ENCODE data around the gene CCDC188. TPM values are rescaled to one million over a fixed set of nuclear protein-coding genes. Genes with fewer than 3 reads are reported as not detected.

The CCDC188 gene
- polyA plus RNA-seq, 1 donor from 2014 or later = not detected

- Histone ChIP-seq H3K4me3 (ENCODE audit: low read length) (no peak overlapping the region), H3F3A (ENCODE audit: insufficient read depth, low read length, poor library complexity, severe bottlenecking) (no peaks in the 10 kb centered on the region), H3K9me3 (ENCODE audit: low read length) (no peaks in the 10 kb centered on the region), H3K9ac (ENCODE audit: low read length) (no peak overlapping the region), H4K20me1 (ENCODE audit: insufficient read depth) (no peaks in the 10 kb centered on the region), H3K27ac (ENCODE audit: low read length) (no peak overlapping the region), H3K27me3 (ENCODE audit: insufficient read depth, low read depth, low read length) (no peaks in the 10 kb centered on the region), H3K9me2 (ENCODE audit: insufficient read depth, low read length) (no peaks in the 10 kb centered on the region), H3K36me3 (ENCODE audit: insufficient read depth, low read length) (no peaks in the 10 kb centered on the region), H2AFZ (ENCODE audit: low read depth, low read length) (no peak overlapping the region), H3K79me2 (replicated peaks; ENCODE audit: insufficient read depth, low read length) (no peaks in the 10 kb centered on the region), H3K4me2 (ENCODE audit: low read length) (no peak overlapping the region)
- TF ChIP-seq CTCF (IDR thresholded peaks at IDR 0.05; ENCODE audit: poor library complexity, severe bottlenecking) (no peak), POLR2AphosphoS5 (IDR thresholded peaks at IDR 0.05) (no peak), TAF1 (IDR thresholded peaks at IDR 0.05; ENCODE audit: low read depth) (no peak), EZH2 (IDR thresholded peaks at IDR 0.05; ENCODE audit: borderline replicate concordance, insufficient read depth, low read length, poor library complexity, severe bottlenecking) (no peak), SMC3 (conservative IDR thresholded peaks at IDR 0.05; ENCODE audit: poor library complexity) (no peak), MXI1 (conservative IDR thresholded peaks at IDR 0.05; ENCODE audit: poor library complexity, severe bottlenecking) (no peak), EP300 (conservative IDR thresholded peaks at IDR 0.05; ENCODE audit: poor library complexity, severe bottlenecking) (no peak), RAD21 (conservative IDR thresholded peaks at IDR 0.05) (no peak)
- TF ChIP-seq, protein P1, sequence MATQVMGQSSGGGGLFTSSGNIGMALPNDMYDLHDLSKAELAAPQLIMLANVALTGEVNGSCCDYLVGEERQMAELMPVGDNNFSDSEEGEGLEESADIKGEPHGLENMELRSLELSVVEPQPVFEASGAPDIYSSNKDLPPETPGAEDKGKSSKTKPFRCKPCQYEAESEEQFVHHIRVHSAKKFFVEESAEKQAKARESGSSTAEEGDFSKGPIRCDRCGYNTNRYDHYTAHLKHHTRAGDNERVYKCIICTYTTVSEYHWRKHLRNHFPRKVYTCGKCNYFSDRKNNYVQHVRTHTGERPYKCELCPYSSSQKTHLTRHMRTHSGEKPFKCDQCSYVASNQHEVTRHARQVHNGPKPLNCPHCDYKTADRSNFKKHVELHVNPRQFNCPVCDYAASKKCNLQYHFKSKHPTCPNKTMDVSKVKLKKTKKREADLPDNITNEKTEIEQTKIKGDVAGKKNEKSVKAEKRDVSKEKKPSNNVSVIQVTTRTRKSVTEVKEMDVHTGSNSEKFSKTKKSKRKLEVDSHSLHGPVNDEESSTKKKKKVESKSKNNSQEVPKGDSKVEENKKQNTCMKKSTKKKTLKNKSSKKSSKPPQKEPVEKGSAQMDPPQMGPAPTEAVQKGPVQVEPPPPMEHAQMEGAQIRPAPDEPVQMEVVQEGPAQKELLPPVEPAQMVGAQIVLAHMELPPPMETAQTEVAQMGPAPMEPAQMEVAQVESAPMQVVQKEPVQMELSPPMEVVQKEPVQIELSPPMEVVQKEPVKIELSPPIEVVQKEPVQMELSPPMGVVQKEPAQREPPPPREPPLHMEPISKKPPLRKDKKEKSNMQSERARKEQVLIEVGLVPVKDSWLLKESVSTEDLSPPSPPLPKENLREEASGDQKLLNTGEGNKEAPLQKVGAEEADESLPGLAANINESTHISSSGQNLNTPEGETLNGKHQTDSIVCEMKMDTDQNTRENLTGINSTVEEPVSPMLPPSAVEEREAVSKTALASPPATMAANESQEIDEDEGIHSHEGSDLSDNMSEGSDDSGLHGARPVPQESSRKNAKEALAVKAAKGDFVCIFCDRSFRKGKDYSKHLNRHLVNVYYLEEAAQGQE (IDR thresholded peaks at IDR 0.05; ENCODE audit: borderline replicate concordance) = no peak
Observed at GRCh38 chr22:20141186-20142077, 9.4 kb downstream of the CCDC188 start.

- Histone ChIP-seq H3K36me3 (ENCODE audit: insufficient read depth, low read length) (no peaks in the 10 kb centered on the region), H3F3A (ENCODE audit: insufficient read depth, low read length, poor library complexity, severe bottlenecking) (no peaks in the 10 kb centered on the region), H3K9me3 (ENCODE audit: low read length) (no peaks in the 10 kb centered on the region), H3K9ac (ENCODE audit: low read length) (no peak overlapping the region), H3K27me3 (ENCODE audit: insufficient read depth, low read depth, low read length) (no peaks in the 10 kb centered on the region), H2AFZ (ENCODE audit: low read depth, low read length) (no peak overlapping the region), H3K79me2 (replicated peaks; ENCODE audit: insufficient read depth, low read length) (no peaks in the 10 kb centered on the region), H3K4me2 (ENCODE audit: low read length) (no peak overlapping the region), H4K20me1 (ENCODE audit: insufficient read depth) (no peaks in the 10 kb centered on the region), H3K4me3 (ENCODE audit: low read length) (no peak overlapping the region), H3K9me2 (ENCODE audit: insufficient read depth, low read length) (no peaks in the 10 kb centered on the region), H3K27ac (ENCODE audit: low read length) (no peak overlapping the region)
- TF ChIP-seq, protein P1 (IDR thresholded peaks at IDR 0.05; ENCODE audit: borderline replicate concordance) = no peak
- no peak for TF ChIP-seq RAD21 (conservative IDR thresholded peaks at IDR 0.05)
- TF ChIP-seq EP300 (conservative IDR thresholded peaks at IDR 0.05; ENCODE audit: poor library complexity, severe bottlenecking) = no peak
- no peak for TF ChIP-seq MXI1 (conservative IDR thresholded peaks at IDR 0.05; ENCODE audit: poor library complexity, severe bottlenecking)
- TF ChIP-seq EZH2 (IDR thresholded peaks at IDR 0.05; ENCODE audit: borderline replicate concordance, insufficient read depth, low read length, poor library complexity, severe bottlenecking) = no peak
- no peak for TF ChIP-seq TAF1 (IDR thresholded peaks at IDR 0.05; ENCODE audit: low read depth)
- no peak for TF ChIP-seq POLR2AphosphoS5 (IDR thresholded peaks at IDR 0.05)
- TF ChIP-seq SMC3 (conservative IDR thresholded peaks at IDR 0.05; ENCODE audit: poor library complexity) = no peak
- TF ChIP-seq CTCF (IDR thresholded peaks at IDR 0.05; ENCODE audit: poor library complexity, severe bottlenecking) = no peak
Observed at GRCh38 chr22:20140521-20140964, 10.3 kb downstream of the CCDC188 start.

All from neural cell (in vitro differentiated cells).